COLO829 (cell line): ENCODE data around the gene C4orf36.

ENCODE experiments used
- DNase-seq: peaks from one replicate; pipeline ENCODE4 v3.0.0; 2012; ENCODE audit warnings: low spot score

C4orf36 gene, protein sequence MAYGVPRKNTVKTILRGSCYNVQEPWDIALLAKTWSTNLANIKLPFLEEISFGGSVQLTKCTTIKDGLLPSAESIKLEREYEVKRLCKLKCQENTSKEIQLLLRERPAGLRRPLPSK

DNA sequence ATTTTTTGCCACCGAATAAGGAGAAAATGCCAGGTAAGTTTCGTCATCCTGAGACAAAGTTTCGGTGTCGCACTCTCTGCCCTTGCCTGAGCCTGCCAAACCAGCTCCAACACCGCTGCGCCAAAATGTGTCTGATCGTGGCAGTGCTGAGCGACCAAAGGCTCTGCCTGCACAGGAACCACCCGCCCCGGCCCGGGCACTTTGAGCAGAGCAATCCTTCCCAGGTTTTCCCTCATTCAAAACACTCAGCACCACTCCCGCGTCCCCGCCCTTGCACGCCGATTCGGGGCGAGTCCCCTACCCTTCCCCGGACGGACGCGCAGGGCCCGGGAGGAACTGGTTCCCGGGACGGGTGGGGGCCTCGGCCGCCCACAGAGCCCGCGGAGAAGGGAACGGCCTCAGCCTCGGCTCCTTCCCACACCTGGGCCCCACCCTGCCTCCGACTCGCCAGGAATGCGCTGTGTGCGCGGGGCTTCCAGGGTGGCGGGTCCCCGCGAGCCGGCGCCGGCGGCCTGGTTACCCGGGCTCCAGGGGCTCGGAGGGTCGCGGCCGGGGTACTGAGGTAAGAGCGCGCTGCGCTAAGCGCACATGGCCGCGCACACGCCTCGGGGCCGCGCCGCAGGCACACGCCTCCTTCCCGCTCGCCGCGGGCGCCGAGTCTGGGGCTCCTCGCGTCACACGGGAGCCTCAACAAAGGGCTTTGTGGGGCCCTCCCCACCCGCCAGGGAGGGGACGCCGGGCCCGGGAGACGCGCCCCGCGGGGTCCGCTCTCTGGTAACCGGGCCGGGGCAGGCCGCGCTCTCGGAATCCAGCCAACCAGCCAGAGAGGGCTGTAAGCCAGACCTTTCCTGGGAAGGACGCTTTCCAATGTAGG, at the start of gene C4orf36:
TSS of gene C4orf36 (minus strand) at position 661 of the 874 bp plus-strand sequence. CDS start 902 bp downstream, outside the sequence.
- DNase-seq: no peak

DNA sequence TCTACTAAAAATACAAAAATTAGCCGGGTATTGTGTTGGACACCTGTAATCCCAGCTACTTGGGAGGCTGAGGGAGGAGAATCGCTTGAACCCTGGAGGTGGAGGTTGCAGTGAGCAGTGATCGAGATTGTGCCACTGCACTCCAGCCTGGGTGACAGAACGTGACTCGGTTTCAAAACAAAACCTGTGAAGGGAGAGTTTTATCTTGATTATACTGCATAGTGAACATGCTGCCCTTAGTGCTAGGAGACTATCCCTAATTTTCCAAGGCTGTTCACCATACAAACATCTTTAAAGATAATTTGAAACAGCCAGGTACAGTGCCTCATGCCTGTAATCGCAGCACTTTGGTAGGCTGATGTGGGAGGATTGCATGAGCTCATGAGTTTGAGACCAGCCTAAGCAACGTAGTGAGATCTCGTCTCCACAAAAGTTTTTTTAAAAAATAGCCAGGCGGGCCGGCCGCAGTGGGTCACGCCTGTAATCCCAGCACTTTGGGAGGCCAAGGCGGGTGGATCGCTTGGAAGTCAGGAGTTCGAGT, 48.8 kb upstream of the C4orf36 start:
- DNase-seq: no peak

DNA sequence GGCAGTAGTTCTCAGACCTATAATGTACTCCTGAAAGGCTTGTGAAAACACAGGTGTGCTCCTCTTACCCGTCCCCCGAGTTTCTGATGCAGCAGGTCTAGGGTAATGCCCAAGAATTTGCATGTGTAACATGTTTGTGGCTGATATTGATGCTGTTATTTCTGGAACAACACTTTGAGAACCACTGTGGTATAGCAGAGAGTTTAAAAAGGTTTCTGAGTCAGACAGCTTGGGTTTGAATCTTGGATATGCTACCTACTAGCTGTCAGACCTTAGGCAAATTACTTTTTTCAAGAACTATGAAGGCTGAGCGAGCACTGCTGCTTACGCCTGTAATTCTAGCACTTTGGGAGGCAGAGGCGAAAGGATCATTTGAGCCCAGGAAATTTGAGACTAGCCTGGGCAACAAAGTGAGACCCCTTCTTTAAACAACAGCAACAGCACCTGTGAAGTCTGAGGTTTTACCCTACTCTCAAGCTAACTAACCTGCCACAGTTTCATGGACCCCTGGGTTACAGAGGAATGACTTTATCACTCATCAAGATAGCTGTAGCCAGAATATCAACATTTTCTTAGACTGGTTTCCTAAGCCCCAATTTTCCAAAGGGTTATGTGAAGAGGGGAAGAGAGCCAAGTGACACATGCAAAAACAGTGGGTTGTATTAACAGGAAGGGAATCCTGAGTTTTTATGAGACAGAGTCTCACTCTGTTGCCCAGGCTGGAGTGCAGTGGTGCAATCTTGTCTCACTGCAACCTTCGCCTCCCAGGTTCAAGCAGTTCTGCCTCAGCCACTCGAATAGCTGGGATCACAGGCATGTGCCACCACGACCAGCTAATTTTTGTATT, 47.7 kb upstream of the C4orf36 start:
- no peak for DNase-seq

DNA sequence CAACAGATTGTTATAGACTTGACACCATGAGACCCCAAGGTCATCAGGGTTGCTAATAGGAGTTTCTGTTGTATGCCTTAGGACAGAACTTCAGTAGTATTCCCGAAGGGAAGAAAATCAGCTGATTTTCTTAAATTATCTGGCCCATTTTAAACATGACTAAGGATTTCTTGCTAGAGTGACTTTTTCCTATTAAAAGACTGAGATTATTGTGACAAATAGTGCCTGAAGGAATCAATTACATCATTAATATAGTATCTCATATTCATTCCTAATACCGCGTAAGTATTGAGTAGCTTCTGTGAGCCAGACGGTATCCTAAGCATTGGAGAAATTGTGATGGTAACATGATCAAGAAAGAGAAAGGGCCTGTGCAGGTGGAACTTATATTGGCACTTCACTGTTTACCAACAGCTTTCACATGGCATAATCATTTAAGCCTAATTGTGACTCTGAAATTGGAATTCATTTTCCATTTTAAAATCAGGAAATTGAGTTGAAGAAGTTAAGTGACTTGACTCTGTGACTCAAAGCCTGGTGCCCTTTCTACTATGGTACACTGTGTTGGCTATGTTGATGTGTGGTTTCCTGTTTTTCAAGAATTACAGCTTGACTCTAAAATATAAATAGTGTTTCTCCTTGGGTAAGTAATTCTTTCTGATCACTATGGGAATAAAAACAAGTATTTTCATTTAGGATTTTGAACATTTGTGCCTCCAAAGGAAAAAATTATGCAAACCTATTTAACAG, 46.7 kb upstream of the C4orf36 start:
- DNase-seq: no peak

DNA sequence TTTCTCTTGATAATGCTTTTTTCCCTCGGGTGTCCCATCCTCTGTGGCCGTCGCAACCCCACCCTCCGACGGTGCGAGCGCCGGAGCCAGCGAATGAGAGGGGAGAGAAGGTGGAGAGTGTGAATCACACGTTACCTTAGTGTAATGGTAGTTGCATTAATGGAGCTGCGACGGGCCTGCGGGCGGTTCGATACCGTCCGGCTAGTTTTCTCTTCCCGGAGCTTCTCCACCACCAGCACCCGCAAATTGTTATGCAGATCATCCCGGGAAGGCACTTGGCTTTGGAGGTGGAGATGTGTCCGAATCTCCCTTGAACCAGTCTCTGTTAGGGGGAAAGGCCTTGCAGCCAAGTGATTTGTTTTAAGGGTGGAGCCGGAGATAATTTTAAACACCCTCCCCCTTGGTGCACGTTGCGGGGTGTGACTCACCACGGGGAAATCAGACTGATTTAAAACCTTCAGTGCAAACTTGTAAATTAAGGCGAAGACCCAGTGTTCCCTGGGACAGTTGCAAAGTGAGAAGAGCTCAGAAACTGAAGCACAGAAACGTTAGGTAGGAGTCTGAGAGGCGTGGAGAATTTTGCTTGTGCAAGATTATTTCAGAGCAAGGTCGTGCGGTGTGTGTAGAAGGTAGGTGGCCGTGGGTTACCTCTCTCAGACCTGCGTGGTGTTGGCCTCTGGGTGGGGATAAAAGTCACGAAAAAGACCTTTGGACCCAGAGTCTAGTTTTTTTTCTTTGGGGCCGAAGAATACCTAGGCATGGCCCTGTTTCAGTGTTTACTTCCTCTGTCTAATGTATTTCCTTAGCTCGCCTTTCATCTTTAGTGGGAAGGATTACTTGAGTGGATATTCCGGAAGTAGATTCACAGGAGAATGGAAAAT, 43.9 kb upstream of the C4orf36 start:
- DNase-seq: no peak

DNA sequence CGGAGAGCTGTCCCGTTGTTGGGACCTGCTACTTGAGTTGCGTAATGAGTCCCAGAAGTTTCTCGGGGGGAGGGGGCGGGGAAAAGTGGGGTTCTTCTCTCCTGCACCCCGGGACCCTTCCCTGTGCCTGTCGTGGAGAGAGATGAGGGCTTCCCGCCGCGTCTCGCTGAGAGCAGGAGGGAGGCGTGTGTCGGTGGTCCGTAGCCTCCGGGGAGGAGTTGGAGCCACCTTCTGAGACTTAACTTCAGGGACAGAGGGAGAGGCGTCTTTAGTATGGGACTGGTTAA, 43.3 kb upstream of the C4orf36 start:
- DNase-seq: no peak

DNA sequence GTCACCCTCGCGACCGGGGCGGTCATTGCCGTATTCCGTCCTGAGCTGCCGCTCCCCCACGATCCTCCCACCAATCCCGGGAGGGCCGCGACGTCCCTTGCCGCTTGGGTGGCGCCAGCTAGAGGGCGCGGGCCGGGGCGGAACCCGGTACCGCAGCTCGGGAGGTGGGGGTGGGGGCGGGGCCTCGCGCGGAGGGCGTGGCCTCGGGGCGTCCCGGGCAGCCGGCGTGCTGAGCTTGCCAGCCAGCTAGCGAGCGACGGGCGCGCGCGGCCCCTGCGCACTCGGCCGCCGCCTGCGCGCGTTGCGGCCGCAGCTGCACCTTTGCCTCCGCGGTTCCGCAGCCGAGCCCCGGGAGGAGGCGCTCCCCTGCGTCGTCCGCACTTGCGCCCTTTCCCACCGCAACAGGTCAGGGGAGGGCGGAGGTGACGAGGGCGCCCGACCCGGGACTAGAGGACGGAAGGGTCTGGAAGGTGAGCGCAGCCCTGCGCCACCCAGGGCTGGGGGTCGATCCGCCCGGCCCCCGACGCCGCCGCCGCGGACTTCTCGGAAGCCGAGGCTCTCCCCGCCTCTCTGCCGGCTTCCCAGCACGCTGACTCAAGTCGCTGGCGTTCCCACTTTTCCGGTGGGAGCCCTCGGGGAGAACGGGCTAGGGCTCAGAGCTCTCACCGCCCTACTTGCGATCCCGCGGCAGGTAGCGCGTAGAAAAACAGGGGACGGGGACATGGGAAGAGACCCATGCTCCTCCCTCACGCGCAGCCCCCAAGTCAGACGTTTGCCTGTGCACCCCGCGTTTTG, 42.7 kb upstream of the C4orf36 start, which contains the start of gene AFF1:
TSS of gene AFF1 (plus strand) at position 241 of the 795 bp plus-strand sequence. CDS start 13,523 bp downstream, outside the sequence.
- DNase-seq: peak; percentile 87

DNA sequence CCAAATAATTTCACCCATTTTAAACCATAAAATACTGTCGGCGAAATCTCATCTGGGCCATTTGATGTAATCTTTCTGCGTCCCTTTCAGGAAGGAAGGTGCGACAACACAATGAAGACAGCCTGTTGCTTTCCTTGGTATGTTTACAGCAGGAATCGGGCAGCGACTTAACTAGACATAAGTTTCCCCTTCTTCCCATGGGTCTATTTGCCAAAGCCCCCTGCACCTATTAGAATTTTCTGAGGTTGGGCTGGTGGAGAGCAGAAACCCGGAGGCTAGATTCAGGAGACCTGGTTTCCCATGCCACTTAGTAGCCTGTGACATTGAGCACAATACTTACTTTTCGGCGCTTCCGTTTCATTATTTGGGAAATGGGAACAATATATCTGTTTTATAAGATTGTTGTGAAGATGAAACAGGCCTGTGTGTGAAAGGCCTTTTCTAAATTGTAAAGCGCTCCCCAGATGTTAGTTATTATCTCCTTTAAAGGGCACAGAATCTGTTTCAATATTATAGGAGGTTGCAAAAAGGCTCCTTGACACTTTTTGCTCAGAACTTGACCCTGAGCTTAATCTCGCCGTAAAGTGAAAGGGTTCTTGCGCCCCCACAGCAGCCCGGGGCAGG, 42.0 kb upstream of the C4orf36 start:
- no peak for DNase-seq

DNA sequence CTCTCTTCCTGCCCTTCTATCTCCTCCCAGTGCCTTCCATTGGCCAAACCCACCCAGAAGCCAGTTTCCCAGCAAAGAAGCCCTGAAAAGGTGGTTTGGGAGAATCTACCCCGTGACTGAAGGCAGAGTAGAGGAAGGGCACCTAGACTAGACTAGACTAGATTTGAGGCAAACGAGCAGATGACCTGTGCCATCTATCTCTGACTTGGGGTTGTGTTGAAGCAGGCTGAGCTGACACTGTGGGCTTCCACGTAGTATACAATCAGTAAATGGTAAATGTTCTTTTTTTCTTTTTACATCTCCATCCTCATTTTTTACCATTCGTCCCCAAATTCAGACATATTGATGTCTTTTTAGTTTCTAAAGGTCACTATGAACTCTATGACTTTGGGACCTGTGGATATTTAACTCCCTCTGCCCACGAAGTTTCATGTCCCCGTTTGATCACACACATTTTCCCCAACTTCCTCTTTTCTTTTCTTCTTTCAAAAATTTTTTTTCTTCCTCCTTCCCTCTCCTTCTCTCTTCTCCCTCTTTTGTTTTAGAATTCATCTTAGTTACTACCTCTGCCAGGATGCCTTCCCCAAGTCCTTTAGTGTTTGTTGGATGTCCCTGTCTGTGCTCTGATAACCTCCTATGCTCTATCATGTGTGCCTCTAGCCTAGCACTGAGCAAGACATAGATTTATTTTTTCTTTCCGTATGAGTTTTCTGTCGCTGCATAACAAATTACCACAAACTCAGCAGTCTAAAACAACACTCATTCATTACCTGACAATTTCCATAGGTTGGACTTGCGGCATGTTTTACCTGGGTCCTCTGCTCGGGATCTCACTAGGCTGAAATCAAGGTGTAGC, 36.4 kb upstream of the C4orf36 start:
- DNase-seq: no peak

DNA sequence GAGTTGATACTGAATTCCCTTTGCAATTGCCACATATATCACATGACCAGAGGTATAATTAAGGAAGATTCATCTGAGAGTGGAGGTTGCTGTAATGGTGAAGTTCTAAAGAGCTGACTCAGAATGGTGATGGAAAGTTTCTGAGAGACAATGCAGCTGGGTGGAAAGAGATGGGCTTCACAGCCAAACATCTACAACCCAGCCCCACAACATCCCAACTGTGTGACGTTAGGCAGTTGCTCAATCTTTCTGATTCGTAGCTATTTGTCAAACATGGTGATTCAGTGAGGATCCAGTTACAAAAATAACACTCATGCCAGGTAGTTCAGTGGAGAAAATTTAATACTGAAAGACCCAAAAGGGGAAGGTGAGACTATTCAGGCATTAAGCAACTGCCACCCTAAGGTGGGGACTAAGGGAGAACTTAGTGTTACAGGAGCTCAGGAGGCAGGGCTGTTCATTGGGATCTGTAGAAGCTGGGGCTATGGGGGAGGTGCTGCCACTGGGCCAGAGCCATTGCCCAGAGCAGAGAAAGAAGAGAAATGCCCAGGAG, 35.7 kb upstream of the C4orf36 start:
- no peak for DNase-seq

DNA sequence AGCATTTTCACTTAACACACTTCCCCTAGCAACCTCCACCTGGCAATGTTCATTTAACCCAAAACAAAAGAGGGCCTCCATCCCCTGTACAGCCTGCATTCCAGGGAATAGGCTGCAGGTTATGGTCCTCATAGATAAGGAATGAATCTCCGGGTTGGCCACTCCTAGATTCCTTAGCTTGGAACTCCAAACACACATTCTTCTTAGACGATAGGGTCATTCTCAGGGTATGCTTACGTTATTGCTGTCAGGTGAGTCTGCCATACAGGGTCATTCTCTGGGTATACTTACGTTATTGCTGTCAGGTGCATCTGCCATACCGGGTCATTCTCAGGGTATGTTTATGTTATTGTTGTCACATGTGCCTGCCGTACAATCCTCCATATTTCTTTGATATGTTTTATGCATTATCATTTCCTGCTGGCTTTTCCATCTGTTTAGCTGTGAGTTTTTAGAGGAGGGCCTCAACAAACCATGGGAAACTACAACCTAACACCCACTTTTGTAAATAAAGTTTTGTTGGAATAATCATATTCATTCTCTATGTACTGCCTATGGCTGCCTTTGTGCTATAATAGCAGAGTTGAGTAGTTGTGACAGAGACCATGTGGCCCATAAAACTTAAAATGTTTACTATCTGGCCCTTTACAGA, 34.3 kb upstream of the C4orf36 start:
- DNase-seq: no peak

DNA sequence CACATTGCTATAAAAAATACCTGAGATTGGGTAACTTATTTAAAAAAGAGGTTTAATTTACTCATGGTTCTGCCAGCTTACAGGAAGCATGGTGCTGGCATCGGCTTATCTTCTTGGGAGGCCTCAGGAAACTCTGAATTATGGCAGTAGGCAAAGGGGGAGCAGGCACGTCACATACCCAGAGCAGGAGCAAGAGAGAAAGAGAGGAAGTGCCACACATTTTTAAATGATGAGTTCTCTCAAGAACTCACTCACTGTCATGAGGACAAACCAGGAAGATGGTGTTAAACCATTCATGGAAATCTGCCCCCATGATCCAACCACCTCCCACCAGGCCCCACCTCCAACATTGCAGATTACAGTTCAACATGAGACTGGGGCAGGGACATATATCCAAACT, 32.6 kb upstream of the C4orf36 start:
- DNase-seq: no peak

DNA sequence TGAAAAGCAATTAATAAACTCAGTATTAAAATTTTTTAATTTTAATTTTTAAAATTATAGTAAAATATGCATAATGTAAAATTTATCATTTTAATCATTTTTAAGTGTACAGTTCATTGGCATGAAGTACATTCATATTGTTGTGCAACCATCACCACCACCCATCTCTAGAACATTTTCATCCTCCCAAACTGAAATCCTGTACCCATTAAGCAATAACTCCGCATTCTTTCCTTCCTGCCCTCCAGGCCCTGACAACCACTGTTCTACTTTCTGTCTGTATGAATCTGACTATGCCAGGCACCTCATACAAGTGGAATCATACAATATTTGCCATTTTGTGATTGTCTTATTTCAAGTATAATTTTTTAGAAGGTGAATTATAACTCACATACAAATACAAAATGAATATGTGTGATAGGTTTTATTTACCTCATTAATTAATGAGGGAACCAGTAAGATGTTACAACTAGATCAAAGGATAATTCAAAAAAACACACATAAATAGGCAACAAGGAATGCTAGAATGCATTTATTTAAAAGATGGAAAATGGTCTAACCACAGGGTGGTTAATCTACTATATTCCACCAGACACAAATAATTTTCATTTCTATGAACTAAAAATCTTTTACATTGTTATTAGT, 29.5 kb upstream of the C4orf36 start:
- DNase-seq: no peak

DNA sequence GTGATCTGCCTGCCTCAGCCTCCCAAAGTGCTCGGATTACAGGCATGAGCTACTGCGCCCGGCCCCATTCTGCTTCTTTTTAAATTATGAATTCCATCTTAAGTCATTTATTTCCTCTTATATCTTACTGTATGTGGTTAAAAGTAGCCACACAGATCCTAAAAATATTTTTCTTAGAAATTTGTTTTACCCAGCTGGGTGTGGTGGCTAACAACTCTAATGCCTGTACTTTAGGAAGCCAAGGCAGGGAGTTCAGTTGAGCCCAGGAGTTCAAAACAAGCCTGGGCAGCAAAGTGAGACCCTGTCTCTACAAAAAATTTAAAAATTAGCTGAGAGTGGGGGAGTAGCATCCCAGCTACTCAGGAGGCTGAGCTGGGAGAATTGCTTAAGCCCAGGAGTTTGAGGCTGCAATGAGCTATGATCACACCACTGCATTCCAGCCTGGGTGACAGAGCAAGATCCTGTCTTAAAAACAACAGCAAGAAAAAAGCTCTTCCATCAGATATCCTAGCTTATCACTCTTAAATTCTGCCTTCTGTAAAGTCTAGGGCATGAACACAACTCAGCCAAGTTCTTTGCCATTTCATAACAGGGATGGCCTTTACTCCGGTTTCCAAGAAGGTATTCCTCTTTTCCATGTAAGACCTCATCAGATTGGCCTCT, 27.5 kb upstream of the C4orf36 start:
- no peak for DNase-seq

DNA sequence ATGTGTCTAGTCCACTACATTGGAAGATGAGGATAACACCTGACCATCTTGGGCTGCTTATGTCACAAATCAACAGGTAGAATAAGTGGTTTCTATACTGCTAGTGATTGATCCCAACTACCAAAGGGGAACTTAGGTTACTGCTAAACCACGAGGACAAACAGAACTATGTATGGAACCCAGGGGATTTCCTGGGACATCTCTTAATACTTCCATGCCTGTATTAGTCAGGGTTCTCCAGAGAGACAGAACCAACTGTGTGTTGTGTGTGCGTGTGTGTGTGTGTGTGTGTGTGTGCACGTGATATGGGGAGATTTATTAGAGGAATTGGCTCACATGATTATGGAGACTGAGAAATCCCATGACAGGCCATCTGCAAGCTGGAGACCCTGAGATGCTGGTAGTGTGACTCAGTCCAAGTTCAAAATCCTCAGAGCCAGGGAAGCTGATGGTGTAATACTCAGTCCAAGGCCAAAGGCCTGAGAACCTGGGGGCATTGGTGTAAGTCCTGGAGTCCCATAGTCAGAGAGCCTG, 26.4 kb upstream of the C4orf36 start:
- no peak for DNase-seq
